Measurements from ENCODE around the gene CKAP5. TPM values are rescaled to one million over a fixed set of nuclear protein-coding genes. Genes with fewer than 3 reads are reported as not detected.

Gene CKAP5
- total RNA-seq, 1 donor from 2014 or later = 78.8 TPM

DNA sequence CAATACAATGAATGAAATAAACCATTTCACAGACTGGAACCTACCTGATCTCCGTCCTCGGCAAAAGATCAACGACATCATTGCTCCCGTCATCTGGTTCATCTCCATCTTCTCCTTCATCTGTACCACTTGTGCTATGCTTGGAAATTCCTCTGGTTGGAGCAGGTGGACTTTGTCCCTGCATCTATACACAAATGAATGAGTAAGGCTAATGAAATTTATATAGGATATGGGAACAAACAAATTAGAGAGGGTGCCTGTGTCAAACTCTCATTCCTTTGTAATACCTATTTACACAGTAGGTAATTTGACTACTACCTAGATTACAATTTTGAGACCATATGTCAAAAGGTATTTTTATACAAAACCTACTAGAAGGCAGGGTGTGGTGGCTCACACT lies 67.7 kb downstream of the CKAP5 start:
- H3K4me1 ChIP-seq = no peaks in the 10 kb centered on the region
- H3K27me3 ChIP-seq (ENCODE audit: low read depth) = no peaks in the 10 kb centered on the region
- no peaks in the 10 kb centered on the region for H3K9me3 ChIP-seq (replicated peaks)
- DNase-seq = no peak
- intact Hi-C loops (cut with micrococcal nuclease) = no loop called here
- H3K36me3 ChIP-seq = peaks cover 91% of the 10 kb centered on the region
- TF ChIP-seq, protein P1, sequence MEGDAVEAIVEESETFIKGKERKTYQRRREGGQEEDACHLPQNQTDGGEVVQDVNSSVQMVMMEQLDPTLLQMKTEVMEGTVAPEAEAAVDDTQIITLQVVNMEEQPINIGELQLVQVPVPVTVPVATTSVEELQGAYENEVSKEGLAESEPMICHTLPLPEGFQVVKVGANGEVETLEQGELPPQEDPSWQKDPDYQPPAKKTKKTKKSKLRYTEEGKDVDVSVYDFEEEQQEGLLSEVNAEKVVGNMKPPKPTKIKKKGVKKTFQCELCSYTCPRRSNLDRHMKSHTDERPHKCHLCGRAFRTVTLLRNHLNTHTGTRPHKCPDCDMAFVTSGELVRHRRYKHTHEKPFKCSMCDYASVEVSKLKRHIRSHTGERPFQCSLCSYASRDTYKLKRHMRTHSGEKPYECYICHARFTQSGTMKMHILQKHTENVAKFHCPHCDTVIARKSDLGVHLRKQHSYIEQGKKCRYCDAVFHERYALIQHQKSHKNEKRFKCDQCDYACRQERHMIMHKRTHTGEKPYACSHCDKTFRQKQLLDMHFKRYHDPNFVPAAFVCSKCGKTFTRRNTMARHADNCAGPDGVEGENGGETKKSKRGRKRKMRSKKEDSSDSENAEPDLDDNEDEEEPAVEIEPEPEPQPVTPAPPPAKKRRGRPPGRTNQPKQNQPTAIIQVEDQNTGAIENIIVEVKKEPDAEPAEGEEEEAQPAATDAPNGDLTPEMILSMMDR (IDR thresholded peaks at IDR 0.05; ENCODE audit: borderline replicate concordance) = no peak
- no peak overlapping the region for H3K4me3 ChIP-seq
- no peak overlapping the region for H3K27ac ChIP-seq (replicated peaks)

DNA sequence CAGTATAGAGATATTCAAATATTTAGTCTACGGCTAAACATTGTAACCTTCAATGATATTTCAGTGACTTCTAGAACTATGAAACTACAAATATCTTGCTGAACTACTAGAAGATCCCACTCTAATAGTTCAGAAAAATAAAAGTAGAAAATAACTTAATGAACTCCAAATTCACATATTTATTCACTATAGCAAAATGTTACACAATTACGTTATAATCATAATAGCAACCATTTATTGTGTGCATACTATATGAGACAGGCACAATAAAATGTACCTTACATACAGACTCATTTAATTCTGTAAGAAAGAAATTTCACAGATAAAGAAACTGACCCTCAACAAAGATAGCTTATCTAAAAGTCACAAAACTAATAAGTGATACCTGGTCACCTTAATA lies 69.2 kb downstream of the CKAP5 start:
- H3K27me3 ChIP-seq (ENCODE audit: low read depth) = no peaks in the 10 kb centered on the region
- H3K4me1 ChIP-seq = no peaks in the 10 kb centered on the region
- H3K9me3 ChIP-seq (replicated peaks) = no peaks in the 10 kb centered on the region
- intact Hi-C loops (cut with micrococcal nuclease) = no loop called here
- no peak for DNase-seq
- TF ChIP-seq, protein P1 (IDR thresholded peaks at IDR 0.05; ENCODE audit: borderline replicate concordance) = no peak
- H3K36me3 ChIP-seq = peaks cover 93% of the 10 kb centered on the region
- no peak overlapping the region for H3K27ac ChIP-seq (replicated peaks)
- no peak overlapping the region for H3K4me3 ChIP-seq

DNA sequence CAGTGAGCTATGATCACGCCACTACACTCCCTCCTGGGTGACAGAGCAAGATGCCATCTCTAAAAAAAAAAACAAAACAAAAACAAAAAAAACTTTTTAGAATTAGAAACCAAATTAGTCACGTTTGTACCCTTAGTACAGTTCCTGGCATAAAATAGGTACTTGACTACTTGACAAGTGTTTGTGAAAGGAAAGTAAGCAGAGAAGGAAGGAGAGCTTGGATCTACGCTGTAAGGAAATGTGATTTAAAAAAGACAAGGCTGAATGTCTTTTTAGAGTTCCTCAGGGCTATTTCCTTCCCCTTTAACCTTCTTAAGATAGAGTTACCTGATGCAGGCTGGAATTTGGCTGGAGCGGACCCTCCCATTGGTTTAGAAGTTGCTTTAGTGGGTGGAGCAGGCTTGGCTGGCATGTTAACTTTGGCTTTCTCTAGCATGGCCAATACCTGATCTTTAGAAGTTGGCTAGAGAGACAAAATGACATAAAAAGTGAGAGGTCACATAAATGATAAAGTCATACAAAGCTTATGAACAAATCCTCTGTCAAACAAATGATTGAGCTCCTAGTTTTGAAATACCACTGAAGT lies 76.4 kb downstream of the CKAP5 start:
- H3K4me3 ChIP-seq = no peak overlapping the region
- H3K27ac ChIP-seq (replicated peaks) = no peak overlapping the region
- no peaks in the 10 kb centered on the region for H3K27me3 ChIP-seq (ENCODE audit: low read depth)
- DNase-seq = no peak
- H3K36me3 ChIP-seq = peaks cover 90% of the 10 kb centered on the region
- H3K4me1 ChIP-seq = no peaks in the 10 kb centered on the region
- intact Hi-C loops (cut with micrococcal nuclease) = no loop called here
- TF ChIP-seq, protein P1 (IDR thresholded peaks at IDR 0.05; ENCODE audit: borderline replicate concordance) = no peak
- no peaks in the 10 kb centered on the region for H3K9me3 ChIP-seq (replicated peaks)

DNA sequence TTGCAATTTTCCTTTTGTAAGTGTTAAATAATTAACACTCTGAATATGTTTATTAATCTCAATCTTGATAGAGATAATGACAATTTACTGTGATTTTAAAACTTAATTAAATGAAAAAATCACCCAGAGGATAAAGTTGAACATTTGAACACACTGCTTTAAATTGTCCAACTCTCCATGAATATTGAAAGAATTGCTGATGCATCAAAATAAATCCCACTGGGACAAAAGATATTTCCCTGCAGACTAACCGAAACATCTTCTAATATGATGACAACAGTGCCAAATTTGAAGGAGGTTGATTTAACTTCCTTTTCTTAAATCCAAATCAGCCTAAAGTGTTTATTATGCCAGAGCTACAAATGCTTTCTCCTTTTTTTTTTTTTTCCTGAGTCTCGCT lies 79.4 kb downstream of the CKAP5 start:
- intact Hi-C loops (cut with micrococcal nuclease) = no loop called here
- DNase-seq = no peak

DNA sequence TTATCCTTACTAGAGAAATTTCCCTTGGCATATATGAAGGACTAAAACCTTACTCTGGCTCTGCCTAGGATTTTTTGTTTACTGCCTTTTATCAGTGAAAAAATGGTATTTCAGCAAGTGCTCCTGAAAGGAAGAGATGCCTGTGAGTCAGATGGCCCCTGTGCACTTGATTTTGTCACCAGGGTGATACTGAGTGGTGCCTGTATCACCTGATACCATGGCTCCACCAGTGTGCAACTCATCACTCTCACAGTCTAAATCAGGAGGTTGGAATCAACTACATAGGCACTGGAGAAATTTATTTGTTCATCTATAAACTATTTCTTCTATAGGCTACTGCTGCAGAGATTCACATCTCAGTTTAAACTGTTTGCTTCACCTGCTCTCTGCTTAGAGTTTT lies 83.8 kb downstream of the CKAP5 start:
- no peak for DNase-seq

More for the DNA sequence above, 79.4 kb downstream of the CKAP5 start:
- no peaks in the 10 kb centered on the region for H3K9me3 ChIP-seq (replicated peaks)
- TF ChIP-seq, protein P1 (IDR thresholded peaks at IDR 0.05; ENCODE audit: borderline replicate concordance) = no peak
- H3K27ac ChIP-seq (replicated peaks) = no peak overlapping the region
- H3K4me3 ChIP-seq = no peak overlapping the region
- H3K27me3 ChIP-seq (ENCODE audit: low read depth) = no peaks in the 10 kb centered on the region
- H3K36me3 ChIP-seq = peaks cover 89% of the 10 kb centered on the region
- no peaks in the 10 kb centered on the region for H3K4me1 ChIP-seq

More for the DNA sequence above, 83.8 kb downstream of the CKAP5 start:
- TF ChIP-seq, protein P1 (IDR thresholded peaks at IDR 0.05; ENCODE audit: borderline replicate concordance) = no peak
- Histone ChIP-seq H3K9me3 (replicated peaks) (no peaks in the 10 kb centered on the region), H3K4me1 (no peaks in the 10 kb centered on the region), H3K27me3 (ENCODE audit: low read depth) (no peaks in the 10 kb centered on the region), H3K4me3 (no peak overlapping the region), H3K27ac (replicated peaks) (no peak overlapping the region), H3K36me3 (peaks cover 94% of the 10 kb centered on the region)
- intact Hi-C loops (cut with micrococcal nuclease) = no loop called here

Data from left ventricle myocardium inferior (tissue), 1 donor.